ENCODE results near the gene LCE2A.

Gene LCE2A

DNA sequence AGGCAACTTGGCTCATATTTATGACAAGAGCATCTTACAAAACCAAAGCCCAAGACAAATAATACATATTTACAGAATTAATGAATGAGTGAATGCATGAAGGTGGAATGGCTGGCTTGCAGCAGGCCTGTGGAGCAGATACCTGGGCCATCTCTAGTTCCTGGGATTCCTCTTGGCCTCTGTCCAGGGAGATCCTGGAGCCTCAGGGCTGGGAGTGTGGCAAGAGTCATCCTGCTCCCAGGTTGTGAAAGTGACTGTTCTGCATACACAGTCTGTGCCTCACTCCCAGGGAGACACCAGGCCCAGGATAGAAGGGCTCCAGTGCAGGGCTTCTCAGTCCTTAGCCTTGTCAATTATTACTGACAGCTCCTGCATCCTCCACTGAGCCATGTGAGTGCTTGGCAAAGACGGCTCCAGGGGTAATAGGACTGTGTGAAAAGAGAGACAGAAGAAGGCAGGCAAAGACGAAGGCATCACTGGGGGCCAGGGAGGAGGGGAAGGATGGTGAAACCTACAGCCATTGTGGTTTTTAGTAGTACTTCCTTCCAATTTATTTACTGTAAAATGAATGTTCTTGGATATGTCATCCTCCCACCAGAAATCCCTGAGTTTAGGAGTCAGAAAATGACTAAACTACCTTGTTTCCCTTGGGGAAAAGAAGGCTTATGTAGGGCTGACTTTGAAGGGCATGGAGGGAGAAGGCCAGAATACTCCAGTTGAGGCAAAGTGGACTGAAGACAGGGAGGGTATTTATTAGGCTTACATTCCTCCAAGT is 45.4 kb downstream of the LCE2A start:
- DNase-seq, result no peak

DNA sequence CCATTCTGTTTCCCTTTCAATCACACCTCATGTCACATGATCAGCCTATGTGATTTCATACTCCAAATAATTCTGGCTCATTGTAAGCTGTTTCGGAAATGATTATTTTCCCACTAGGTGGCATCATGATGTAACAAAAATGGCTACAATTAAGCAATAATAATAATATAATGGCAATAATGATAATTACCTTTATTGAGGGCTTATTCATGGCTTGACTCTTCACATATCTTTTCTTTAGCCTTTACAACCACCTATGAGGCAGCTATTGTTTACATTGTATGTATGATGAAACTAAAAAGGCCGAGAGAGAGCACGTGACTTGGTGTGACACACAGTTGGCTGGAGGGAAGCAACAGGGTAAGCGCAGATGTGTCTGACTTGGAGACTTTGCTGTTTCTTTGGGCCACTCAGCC is 47.2 kb downstream of the LCE2A start:
- no peak for DNase-seq

DNA sequence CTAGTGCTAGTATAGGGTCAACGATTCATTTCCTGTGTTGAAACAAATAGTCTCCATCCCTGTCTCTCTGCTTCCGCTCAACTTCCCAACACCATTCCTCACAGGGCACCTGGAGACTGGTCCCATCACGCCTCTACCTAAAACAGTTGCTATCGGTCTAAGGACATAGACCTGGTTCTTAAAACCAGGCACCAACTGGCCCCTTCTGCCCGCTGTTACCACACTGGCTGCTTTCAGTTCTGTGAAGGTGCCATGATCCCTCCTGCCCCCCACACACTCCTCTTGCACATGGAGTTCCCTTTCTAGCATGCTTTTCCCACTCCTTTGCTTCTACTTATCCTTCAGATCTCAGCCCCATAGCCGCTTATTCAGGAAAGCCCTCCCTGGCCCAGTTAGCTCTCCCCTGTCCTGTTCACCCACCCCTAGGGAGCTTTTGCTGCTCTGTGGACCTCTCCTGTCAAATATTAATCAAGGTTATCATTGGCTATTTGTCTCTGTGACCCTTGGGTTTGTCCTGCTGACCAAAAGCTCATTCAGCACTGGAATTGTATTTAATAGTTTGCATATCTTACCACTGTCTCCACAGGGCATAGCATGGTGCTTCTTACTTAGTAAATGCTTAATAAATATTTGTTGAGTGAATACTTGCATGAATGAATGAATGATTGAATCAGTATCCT is 47.8 kb downstream of the LCE2A start:
- DNase-seq, result no peak

DNA sequence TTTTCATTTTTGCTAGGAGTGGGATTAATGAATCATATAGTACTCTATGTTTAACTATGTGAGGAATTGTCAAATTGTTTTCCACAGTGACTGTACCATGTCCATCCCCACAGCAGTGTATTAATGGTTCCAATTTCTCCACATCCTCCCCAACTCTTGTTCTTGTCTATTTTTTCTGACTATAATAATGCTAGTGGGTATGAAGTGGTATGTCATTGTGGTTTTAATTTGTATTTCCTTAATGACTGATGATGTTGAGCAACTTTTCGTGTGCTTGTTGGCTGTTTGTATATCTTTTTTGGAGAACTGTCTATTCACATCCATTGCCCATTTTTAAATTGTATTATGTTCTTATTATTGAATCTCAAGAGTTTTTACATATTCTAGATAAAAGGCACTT is 49.7 kb downstream of the LCE2A start:
- no peak for DNase-seq

Measured in NCI-H1092 treated with DMSO at 0.1 percent for 48 hours (cell line).